Aorta (tissue), 5 donors: ENCODE data around the gene CHFR. TPM values are rescaled to one million over a fixed set of nuclear protein-coding genes. Genes with fewer than 3 reads are reported as not detected.
"Not testable (repeated sequence)": the region's sequence is repeated elsewhere in the genome, so short reads cannot be mapped to it uniquely, and the experiment has no call there.

Source experiments
- ATAC-seq: fragments of 200-7000 bp; cut with Tn5 transposase; one replicate; pipeline ENCODE4 v1.9.1; 2022; ENCODE audit warnings: moderate library complexity; ENCODE audit not compliant: low FRiP score
- DNase-seq, 2 donors: peaks; one replicate each; pipeline ENCODE4 v3.0.0-alpha.2; 2020
- H3K27ac ChIP-seq, 2 donors: one replicate each; pipeline ENCODE4 v1.5.1; 2013; ENCODE audit warnings: low read length in 2 of 2, mild to moderate bottlenecking in 2 of 2, moderate library complexity in 2 of 2, control low read depth in 1 of 2, inconsistent platforms in 1 of 2, low read depth in 1 of 2
- H3K27me3 ChIP-seq, 2 donors: one replicate each; pipeline ENCODE4 v1.6.1; 2013; ENCODE audit warnings: control low read depth in 1 of 2, low read length in 1 of 2, mild to moderate bottlenecking in 1 of 2, moderate library complexity in 1 of 2; ENCODE audit not compliant: insufficient read depth in 2 of 2, control insufficient read depth in 1 of 2
- H3K36me3 ChIP-seq, 2 donors: one replicate each; pipeline ENCODE4 v1.6.1; 2013; ENCODE audit warnings: control low read depth in 1 of 2, low read length in 1 of 2, mild to moderate bottlenecking in 1 of 2; ENCODE audit not compliant: insufficient read depth in 2 of 2, control insufficient read depth in 1 of 2
- H3K4me1 ChIP-seq, 2 donors: one replicate each; pipeline ENCODE4 v1.6.1; 2013; ENCODE audit warnings: low read length in 2 of 2, control low read depth in 1 of 2, mild to moderate bottlenecking in 1 of 2, moderate library complexity in 1 of 2; ENCODE audit not compliant: insufficient read depth in 2 of 2, control insufficient read depth in 1 of 2
- H3K4me3 ChIP-seq, 2 donors: one replicate each; pipeline ENCODE4 v1.5.1; 2013; ENCODE audit warnings: low read length in 2 of 2, control low read depth in 1 of 2, mild to moderate bottlenecking in 1 of 2
- H3K9me3 ChIP-seq: one replicate; pipeline ENCODE4 v1.6.1; 2013; ENCODE audit warnings: mild to moderate bottlenecking, low read length; ENCODE audit not compliant: control insufficient read depth
- WGBS, 2 donors: extraction: QIAGEN DNeasy Blood & Tissue Kit; methylation state at CpG; one replicate each; pipeline ENCODE4 v1.1.7; 2013; 5-methylcytosine and 5-hydroxymethylcytosine counted together
- intact Hi-C, 2 donors: fragments of 100-400 bp; cut with DNase I; formaldehyde crosslinking; loops; one replicate each; pipeline versions ENCODE4 v1.14.2 to v1.15.0; 2022
- polyA plus RNA-seq, 2 donors: library from polyadenylated mRNA; stranded (reverse); fragments of 200-250 nt; gene quantifications; one replicate each; pipeline ENCODE4 v1.2.3, GENCODE V29; 2013
- total RNA-seq, 2 donors: library from RNA; stranded (reverse); fragmentation: NEBNext Ultra II Directional; extraction: Animal tissue kit (Norgen Biotek cat#: 25700); gene quantifications; one replicate each; pipeline ENCODE4 v1.2.1, GENCODE V29; 2021
- donor health status: healthy with polysubstance abuse.
- donor health status: Bipolar disorder and iron deficiency.
- donor health status: DM: no; HTN: no; CAD: no.
- donor health status: DM: no; HTN: no; CAD: no.
- donor health status: DM: yes; HTN: yes; CAD: no.

The CHFR gene
- total and polyA plus RNA-seq, 4 donors = 9.1 to 58.7 (median 44.9) TPM

DNA sequence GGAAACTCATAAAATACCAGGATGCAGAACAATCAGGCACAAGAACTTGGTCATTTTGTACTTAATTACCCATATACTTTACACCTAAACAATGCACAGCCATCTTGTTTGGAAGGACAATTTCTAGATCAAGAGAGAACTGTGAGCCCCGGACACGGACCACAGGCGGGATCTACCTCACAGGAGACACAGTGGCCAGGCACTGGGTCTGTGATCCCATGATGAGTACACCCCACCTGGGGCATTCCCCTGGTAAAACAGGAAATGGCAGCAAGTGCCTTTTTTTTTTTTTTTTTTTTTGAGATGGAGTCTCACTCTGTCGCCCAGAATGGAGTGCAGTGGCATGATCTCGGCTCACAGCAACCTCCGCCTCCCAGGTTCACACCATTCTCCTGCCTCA, 74.0 kb downstream of the CHFR start:
- no peaks in the 10 kb centered on the region for H3K27me3 ChIP-seq
- ATAC-seq (no peak), DNase-seq (no peak)
- no peaks in the 10 kb centered on the region for H3K4me1 ChIP-seq
- H3K4me3 ChIP-seq = no peak overlapping the region
- intact Hi-C loops = no loop called here
- no peak overlapping the region for H3K27ac ChIP-seq
- H3K36me3 ChIP-seq = peaks cover 0 to 3% of the 10 kb centered on the region in 2 donors
- 91 to 95% methylated on average over 5 to 6 of the region's 6 CpGs for WGBS, 2 donors
- no peaks in the 10 kb centered on the region for H3K9me3 ChIP-seq

DNA sequence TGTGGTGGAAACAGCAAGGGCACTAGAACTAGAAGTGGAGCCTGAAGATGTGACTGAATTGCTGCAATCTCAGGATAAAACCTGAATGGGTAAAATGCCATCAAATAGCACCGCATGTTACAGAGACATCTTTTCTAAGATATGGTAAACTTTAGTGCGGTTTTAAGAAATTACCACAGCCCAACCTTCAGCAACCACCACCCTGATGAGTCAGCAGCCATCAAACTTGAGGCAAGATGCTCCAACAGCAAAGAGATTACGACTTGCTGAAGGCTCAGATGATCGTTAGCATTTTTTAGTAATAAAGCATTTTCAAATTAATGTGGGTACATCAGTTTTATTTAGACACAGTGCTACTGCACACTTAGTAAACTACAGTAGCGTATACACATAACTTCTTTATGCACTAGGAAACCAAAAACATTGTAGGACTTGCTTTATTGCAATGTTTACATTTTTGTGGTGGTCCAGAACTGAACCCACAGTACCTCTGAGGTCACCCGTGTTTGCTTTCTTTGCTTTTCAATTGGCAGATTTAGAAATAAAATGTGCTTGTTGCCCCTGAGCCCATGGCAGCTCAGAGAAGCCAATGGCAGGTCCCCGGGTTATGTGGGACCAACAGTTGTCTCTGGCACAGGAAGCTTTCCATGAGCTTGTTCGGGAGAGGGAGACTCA, 74.6 kb downstream of the CHFR start:
- 85 to 87% methylated on average over 8 of the region's 8 CpGs for WGBS, 2 donors
- no peaks in the 10 kb centered on the region for H3K27me3 ChIP-seq
- DNase-seq (no peak), ATAC-seq (no peak)
- H3K9me3 ChIP-seq = no peaks in the 10 kb centered on the region
- H3K27ac ChIP-seq = no peak overlapping the region
- intact Hi-C loops = no loop called here
- no peak overlapping the region for H3K4me3 ChIP-seq
- H3K36me3 ChIP-seq = peaks cover 0 to 5% of the 10 kb centered on the region in 2 donors
- H3K4me1 ChIP-seq = no peaks in the 10 kb centered on the region

DNA sequence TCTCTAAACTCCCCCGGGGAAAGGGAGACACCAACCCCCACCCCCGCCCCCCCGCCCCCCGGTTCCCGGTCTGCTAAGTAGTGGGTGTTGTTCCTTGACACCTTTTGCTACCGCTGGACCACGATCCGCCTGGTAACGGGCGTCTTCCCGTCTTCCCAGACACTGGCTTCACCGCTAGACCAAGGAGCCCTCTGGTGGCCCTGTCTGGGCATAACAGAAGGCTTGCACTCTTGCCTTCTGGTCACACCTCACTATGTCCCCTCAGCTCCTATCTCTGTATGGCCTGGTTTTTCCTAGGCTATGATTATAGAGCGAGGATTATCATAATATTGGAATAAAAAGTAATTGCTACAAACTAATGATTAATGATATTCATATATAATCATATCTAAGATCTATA, 78.0 kb downstream of the CHFR start:
- H3K27ac ChIP-seq, H3K9me3 ChIP-seq, H3K4me1 ChIP-seq, ATAC-seq, DNase-seq, H3K27me3 ChIP-seq, intact Hi-C loops, H3K36me3 ChIP-seq, H3K4me3 ChIP-seq: not testable (repeated sequence)
- 60 to 68% methylated on average over 12 to 13 of the region's 13 CpGs for WGBS, 2 donors

DNA sequence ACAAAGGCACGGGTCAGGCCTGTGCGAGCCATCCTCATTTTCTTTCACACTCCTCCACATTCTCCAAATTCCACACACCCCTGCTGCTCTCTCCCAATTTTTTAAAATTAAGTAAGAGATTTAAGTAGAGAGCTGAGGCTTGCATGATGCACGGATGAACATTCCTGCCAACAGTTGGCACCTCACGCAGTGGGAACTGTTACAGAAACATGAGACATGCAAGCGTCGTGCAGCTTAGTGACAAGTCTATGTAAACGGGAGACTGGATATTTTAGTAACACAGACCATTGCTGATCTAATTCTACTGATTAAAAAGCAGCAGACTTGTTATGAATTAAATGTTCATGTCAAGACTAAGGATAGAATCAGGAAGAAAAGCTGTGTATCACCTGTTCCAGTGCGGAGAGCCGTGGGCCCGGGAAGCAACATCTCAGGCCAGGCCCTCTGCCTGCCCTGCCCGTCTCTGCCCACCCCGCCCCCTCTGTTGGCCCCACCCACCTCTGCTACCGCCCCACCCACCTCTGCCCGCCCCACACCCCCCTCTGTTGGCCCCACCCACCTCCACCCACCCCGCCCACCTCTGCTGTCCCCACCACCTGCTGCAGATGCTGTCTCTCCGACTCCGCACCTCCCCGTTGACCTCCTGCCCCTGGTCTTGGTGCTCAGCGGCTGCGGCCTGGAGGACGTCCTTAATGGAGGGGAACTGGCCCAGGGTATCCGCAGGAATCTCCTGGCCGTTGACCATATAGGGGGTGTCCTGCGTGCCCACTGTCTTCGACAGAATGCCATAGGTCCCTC, 79.9 kb downstream of the CHFR start:
- no peaks in the 10 kb centered on the region for H3K9me3 ChIP-seq
- H3K27me3 ChIP-seq = no peaks in the 10 kb centered on the region
- H3K36me3 ChIP-seq = peaks cover 0 to 14% of the 10 kb centered on the region in 2 donors
- intact Hi-C loops = no loop called here
- H3K27ac ChIP-seq = no peak overlapping the region
- 67 to 69% methylated on average over 21 to 25 of the region's 25 CpGs for WGBS, 2 donors
- no peak for DNase-seq
- ATAC-seq = no peak
- no peaks in the 10 kb centered on the region for H3K4me1 ChIP-seq
- H3K4me3 ChIP-seq = no peak overlapping the region

DNA sequence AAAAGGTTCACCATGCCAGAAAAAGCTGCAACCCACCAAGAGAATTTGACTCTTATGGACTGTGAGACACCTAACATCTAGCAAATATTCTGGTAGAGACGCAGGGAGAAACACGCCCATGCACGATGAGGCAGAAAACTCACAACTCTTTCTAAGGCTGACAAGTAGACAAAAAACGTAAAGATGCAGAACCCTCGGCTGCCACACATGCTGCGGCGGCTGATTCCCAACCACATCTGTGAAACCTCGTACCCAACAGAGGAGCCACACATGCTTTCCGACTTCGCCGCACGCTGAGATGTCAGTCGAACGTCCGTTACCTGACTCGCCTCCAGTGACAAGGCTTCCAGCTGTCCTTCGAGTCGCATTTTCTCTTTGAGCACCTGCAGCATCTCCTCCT, 80.5 kb downstream of the CHFR start:
- Histone ChIP-seq H3K27me3 (no peaks in the 10 kb centered on the region), H3K9me3 (no peaks in the 10 kb centered on the region), H3K4me1 (no peaks in the 10 kb centered on the region), H3K27ac (no peak overlapping the region), H3K4me3 (no peak overlapping the region), H3K36me3 (peaks cover 0 to 14% of the 10 kb centered on the region in 2 donors)
- intact Hi-C loops = no loop called here
- ATAC-seq (no peak), DNase-seq (no peak)
- 86 to 88% methylated on average over 18 of the region's 18 CpGs for WGBS, 2 donors

DNA sequence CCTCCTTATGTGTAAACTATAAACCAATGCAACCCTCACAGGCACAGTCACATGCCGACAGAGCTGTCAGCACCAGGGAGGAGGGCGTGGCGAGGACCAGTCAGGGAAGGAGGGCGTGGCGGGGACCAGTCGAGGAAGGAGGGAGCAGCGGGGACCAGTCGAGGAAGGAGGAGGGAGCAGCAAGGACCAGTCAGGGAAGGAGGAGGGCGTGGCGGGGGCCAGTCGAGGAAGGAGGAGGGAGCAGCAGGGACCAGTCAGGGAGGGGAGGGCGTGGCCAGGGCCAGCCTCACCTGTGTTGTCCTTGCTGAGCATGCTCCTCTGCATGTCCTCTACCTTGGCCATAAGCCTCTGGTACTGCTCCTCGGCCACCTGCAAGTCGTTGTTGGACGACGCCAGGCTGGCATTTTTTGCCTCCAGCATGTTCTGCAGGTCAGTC, 83.0 kb downstream of the CHFR start:
- no peak for ATAC-seq
- 79 to 84% methylated on average over 10 to 16 of the region's 16 CpGs for whole genome bisulfite sequencing, 2 donors
- intact Hi-C loops = no loop called here
- peaks cover 0 to 18% of the 10 kb centered on the region in 2 donors for H3K36me3 ChIP-seq
- no peak overlapping the region for H3K4me3 ChIP-seq
- H3K9me3 ChIP-seq = no peaks in the 10 kb centered on the region
- H3K27ac ChIP-seq = no peak overlapping the region
- DNase-seq = no peak
- H3K27me3 ChIP-seq = no peaks in the 10 kb centered on the region
- H3K4me1 ChIP-seq = no peaks in the 10 kb centered on the region

DNA sequence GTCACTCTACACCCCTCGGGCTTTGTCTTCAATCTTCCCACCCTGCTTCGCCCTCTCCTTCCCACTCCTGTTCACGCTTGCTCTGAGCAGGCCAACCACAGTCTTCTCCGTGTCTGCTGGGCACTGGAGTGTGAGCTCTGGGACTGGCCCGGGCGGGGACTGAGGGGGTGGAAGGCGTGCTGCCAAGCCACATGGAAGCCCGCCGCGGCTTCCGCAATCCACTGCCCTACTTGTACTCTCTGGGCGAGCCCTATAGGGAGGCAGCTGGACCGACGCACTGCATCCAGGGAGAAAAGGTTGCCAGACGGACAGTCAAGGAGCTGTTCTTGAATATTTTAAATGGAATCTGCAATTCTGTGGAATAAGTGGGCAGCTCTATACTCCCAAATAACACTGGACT, 83.5 kb downstream of the CHFR start:
- H3K9me3 ChIP-seq = no peaks in the 10 kb centered on the region
- WGBS, 2 donors = 84 to 85% methylated on average over 15 of the region's 15 CpGs
- intact Hi-C loops = no loop called here
- peaks cover 0 to 19% of the 10 kb centered on the region in 2 donors for H3K36me3 ChIP-seq
- H3K27ac ChIP-seq = no peak overlapping the region
- ATAC-seq (no peak), DNase-seq (no peak)
- no peaks in the 10 kb centered on the region for H3K4me1 ChIP-seq
- H3K27me3 ChIP-seq = no peaks in the 10 kb centered on the region
- H3K4me3 ChIP-seq = no peak overlapping the region

DNA sequence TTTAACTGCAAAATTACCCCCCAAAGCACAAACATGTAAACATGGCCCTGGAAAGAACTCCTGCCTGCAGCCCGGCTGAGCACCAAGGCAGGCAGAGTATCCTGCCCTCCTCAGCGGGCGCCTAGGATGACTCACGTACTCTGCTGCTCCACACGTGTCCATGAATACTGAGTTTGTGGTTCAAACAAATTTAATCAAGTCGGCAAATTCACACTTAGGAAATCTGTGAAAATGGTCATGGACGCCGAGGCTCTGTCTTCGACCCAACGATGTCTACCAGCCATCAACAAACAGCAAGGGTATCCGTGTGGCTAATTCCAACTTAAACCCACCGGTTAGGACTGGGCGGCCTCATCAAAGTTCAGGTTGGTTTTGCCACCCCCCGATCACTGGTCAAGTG, 84.3 kb downstream of the CHFR start:
- no peak overlapping the region for H3K27ac ChIP-seq
- no peaks in the 10 kb centered on the region for H3K27me3 ChIP-seq
- WGBS, 2 donors = 93 to 96% methylated on average over 14 of the region's 14 CpGs
- ATAC-seq = no peak
- no peaks in the 10 kb centered on the region for H3K4me1 ChIP-seq
- peaks cover 0 to 22% of the 10 kb centered on the region in 2 donors for H3K36me3 ChIP-seq
- no peak for DNase-seq
- no peak overlapping the region for H3K4me3 ChIP-seq
- H3K9me3 ChIP-seq = no peaks in the 10 kb centered on the region
- intact Hi-C loops = no loop called here

DNA sequence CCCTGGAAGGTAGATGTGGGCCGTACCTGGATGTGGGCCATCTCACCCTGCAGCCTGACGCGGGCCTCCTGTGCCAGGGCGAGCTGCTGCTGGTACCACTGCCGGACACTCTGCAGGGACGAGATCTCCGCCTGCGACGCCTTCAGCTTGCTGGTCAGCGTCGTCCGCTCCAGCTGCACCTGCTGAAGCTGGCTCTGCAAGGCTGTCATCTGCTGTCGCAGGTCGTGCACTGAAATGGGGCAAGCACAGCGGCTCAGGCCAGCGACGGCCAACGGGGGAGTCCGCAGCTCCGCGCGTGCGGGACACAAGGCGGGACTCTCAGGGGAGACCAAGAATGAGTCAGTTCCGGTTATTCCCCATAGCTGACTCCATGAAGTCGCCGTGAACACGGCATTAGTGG, 85.7 kb downstream of the CHFR start:
- Histone ChIP-seq H3K4me1 (no peaks in the 10 kb centered on the region), H3K27ac (no peak overlapping the region), H3K27me3 (no peaks in the 10 kb centered on the region), H3K4me3 (no peak overlapping the region), H3K36me3 (peaks cover 0 to 22% of the 10 kb centered on the region in 2 donors), H3K9me3 (no peaks in the 10 kb centered on the region)
- 92 to 93% methylated on average over 28 of the region's 28 CpGs for WGBS, 2 donors
- intact Hi-C loops = no loop called here
- DNase-seq (no peak), ATAC-seq (no peak)
